Spinal cord (tissue), 10 donors: Measurements from ENCODE around the gene TBC1D14. TPM values are rescaled to one million over a fixed set of nuclear protein-coding genes. Genes with fewer than 3 reads are reported as not detected.
A peak's percentile ranks its signal among the peaks of the same experiment; 100 is the strongest.

ENCODE experiments used
- DNase-seq, 6 donors: peaks; one replicate each; pipeline versions ENCODE4 v3.0.0 to v3.0.0-alpha.2; 2013 to 2015; ENCODE audit warnings: low spot score in 6 of 6, low read depth in 4 of 6
- H3K27ac ChIP-seq: one replicate; pipeline ENCODE4 v1.5.1; 2013; ENCODE audit warnings: low read depth, low read length, control low read depth
- H3K27me3 ChIP-seq: one replicate; pipeline ENCODE4 v1.6.1; 2013; ENCODE audit warnings: low read length; ENCODE audit not compliant: control insufficient read depth, insufficient read depth
- H3K36me3 ChIP-seq: one replicate; pipeline ENCODE4 v1.6.1; 2013; ENCODE audit warnings: low read length; ENCODE audit not compliant: control insufficient read depth, insufficient read depth
- H3K4me1 ChIP-seq: one replicate; pipeline ENCODE4 v1.6.1; 2013; ENCODE audit warnings: low read length; ENCODE audit not compliant: control insufficient read depth, insufficient read depth
- H3K4me3 ChIP-seq: one replicate; pipeline ENCODE4 v1.5.1; 2013; ENCODE audit warnings: low read depth, low read length, control low read depth
- H3K9me3 ChIP-seq: one replicate; pipeline ENCODE4 v1.6.1; 2013; ENCODE audit warnings: low read length; ENCODE audit not compliant: control insufficient read depth, insufficient read depth
- WGBS: methylation state at CpG from one replicate; pipeline ENCODE4 v1.1.5; 2013; ENCODE audit warnings: missing lambda C conversion rate; ENCODE audit not compliant: insufficient coverage; 5-methylcytosine and 5-hydroxymethylcytosine counted together
- polyA plus RNA-seq, 2 donors: library from polyadenylated mRNA; unstranded; fragments of 120-200 nt; gene quantifications; one replicate each; pipeline ENCODE4 v1.2.1, GENCODE V29; 2013; ENCODE audit not compliant: insufficient read length in 2 of 2
- total RNA-seq, 2 donors: library from RNA; depleted of rRNA in 1 of 2; stranded (reverse); fragments of 120-200 nt in 1 of 2; fragments of >200 nt in 1 of 2; gene quantifications; one replicate each; pipeline versions ENCODE4 v1.2.3 to v1.2.4, GENCODE V29; 2013 to 2014
- donor health status: healthy.

The TBC1D14 gene
- total and polyA plus RNA-seq, 4 donors = 73.7 to 104 (median 102) TPM

GRCh38 chr4:7067452-7068278 is 158.0 kb downstream of the TBC1D14 start, which contains the start of gene GRPEL1:
TSS of gene GRPEL1 (minus strand) at chr4:7068064. CDS start at chr4:7068032, 32 bp downstream.
- peak; percentile 97 to 100 (median 100) for DNase-seq
- 0% methylated on average over 75 of the region's 81 CpGs for WGBS
- H3K27me3 ChIP-seq = no peaks in the 10 kb centered on the region
- peak within 1 kb of the TSS; percentile 96 for H3K27ac ChIP-seq
- H3K4me3 ChIP-seq = peak within 1 kb of the TSS; percentile 85
- no peaks in the 10 kb centered on the region for H3K9me3 ChIP-seq
- peaks cover 28% of the 10 kb centered on the region for H3K4me1 ChIP-seq
- H3K36me3 ChIP-seq = peaks cover 21% of the 10 kb centered on the region

GRCh38 chr4:7068279-7068842 is 158.7 kb downstream of the TBC1D14 start:
- H3K4me3 ChIP-seq = peak overlapping the region; percentile 85
- WGBS = under 1% methylated on average over 44 of the region's 50 CpGs
- H3K27me3 ChIP-seq = no peaks in the 10 kb centered on the region
- H3K36me3 ChIP-seq = peaks cover 14% of the 10 kb centered on the region
- no peaks in the 10 kb centered on the region for H3K9me3 ChIP-seq
- H3K4me1 ChIP-seq = peaks cover 29% of the 10 kb centered on the region
- peak overlapping the region; percentile 96 for H3K27ac ChIP-seq
- DNase-seq = no peak

GRCh38 chr4:7068883-7069282 is 159.3 kb downstream of the TBC1D14 start:
- Histone ChIP-seq H3K4me3 (peak overlapping the region; percentile 85), H3K27me3 (no peaks in the 10 kb centered on the region), H3K9me3 (no peaks in the 10 kb centered on the region), H3K27ac (peak overlapping the region; percentile 96), H3K4me1 (peaks cover 31% of the 10 kb centered on the region), H3K36me3 (peaks cover 9% of the 10 kb centered on the region)
- DNase-seq = no peak
- 4% methylated on average over 17 of the region's 20 CpGs for whole genome bisulfite sequencing

GRCh38 chr4:7070729-7071511 is 161.3 kb downstream of the TBC1D14 start:
- Histone ChIP-seq H3K36me3 (no peaks in the 10 kb centered on the region), H3K4me3 (no peak overlapping the region), H3K27ac (no peak overlapping the region), H3K4me1 (peaks cover 31% of the 10 kb centered on the region), H3K27me3 (no peaks in the 10 kb centered on the region), H3K9me3 (no peaks in the 10 kb centered on the region)
- 42% methylated on average over 23 of the region's 23 CpGs for WGBS
- peak in 5 of 6 donors; percentile 47 to 89 (median 52) for DNase-seq

GRCh38 chr4:7073059-7073458 is 163.4 kb downstream of the TBC1D14 start:
- Histone ChIP-seq H3K36me3 (no peaks in the 10 kb centered on the region), H3K27me3 (no peaks in the 10 kb centered on the region), H3K4me1 (peaks cover 21% of the 10 kb centered on the region), H3K27ac (no peak overlapping the region), H3K4me3 (no peak overlapping the region), H3K9me3 (no peaks in the 10 kb centered on the region)
- WGBS = 92% methylated on average over 14 of the region's 14 CpGs
- DNase-seq = no peak

- Histone ChIP-seq H3K4me1 (peaks cover 17% of the 10 kb centered on the region), H3K27me3 (no peaks in the 10 kb centered on the region), H3K27ac (no peak overlapping the region), H3K9me3 (no peaks in the 10 kb centered on the region), H3K36me3 (no peaks in the 10 kb centered on the region), H3K4me3 (no peak overlapping the region)
- peak in 2 of 6 donors; percentile 67 to 91 for DNase-seq
- WGBS = 71% methylated on average over 17 of the region's 18 CpGs
These were observed 164.1 kb downstream of the TBC1D14 start for GRCh38 chr4:7073526-7074390.

- no peak overlapping the region for H3K4me3 ChIP-seq
- H3K36me3 ChIP-seq = no peaks in the 10 kb centered on the region
- H3K4me1 ChIP-seq = peaks cover 12% of the 10 kb centered on the region
- H3K9me3 ChIP-seq = no peaks in the 10 kb centered on the region
- WGBS = 85% methylated on average over 6 of the region's 9 CpGs
- DNase-seq = no peak
- H3K27me3 ChIP-seq = no peaks in the 10 kb centered on the region
- no peak overlapping the region for H3K27ac ChIP-seq
These were observed 164.8 kb downstream of the TBC1D14 start for GRCh38 chr4:7074426-7074825.

GRCh38 chr4:7075962-7076695 is 166.5 kb downstream of the TBC1D14 start:
- H3K27ac ChIP-seq = no peak overlapping the region
- peaks cover 3% of the 10 kb centered on the region for H3K4me1 ChIP-seq
- no peaks in the 10 kb centered on the region for H3K27me3 ChIP-seq
- H3K36me3 ChIP-seq = no peaks in the 10 kb centered on the region
- WGBS = 85% methylated on average over 23 of the region's 25 CpGs
- H3K9me3 ChIP-seq = no peaks in the 10 kb centered on the region
- H3K4me3 ChIP-seq = no peak overlapping the region
- DNase-seq = no peak
